Ovary (tissue), 9 donors: ENCODE measurements around the gene TMEM131. TPM values are rescaled to one million over a fixed set of nuclear protein-coding genes. Genes with fewer than 3 reads are reported as not detected.

Experiments
- DNase-seq, 5 donors: peaks; one replicate each; pipeline ENCODE4 v3.0.0-alpha.2; 2019 to 2020
- H3K27ac ChIP-seq, 2 donors: fragments of 200-600 bp; one replicate each; pipeline versions ENCODE4 v1.5.1 to v1.8.0; 2019 to 2022
- H3K27me3 ChIP-seq: fragments of 200-600 bp; one replicate; pipeline ENCODE4 v1.8.0; 2022
- H3K36me3 ChIP-seq: fragments of 200-600 bp; sonication (generic); one replicate; pipeline ENCODE4 v1.5.1; 2019
- H3K4me1 ChIP-seq: one replicate; pipeline ENCODE4 v1.8.1; 2013; ENCODE audit warnings: mild to moderate bottlenecking, moderate library complexity; ENCODE audit not compliant: insufficient read depth
- H3K4me3 ChIP-seq: fragments of 200-600 bp; sonication (generic); one replicate; pipeline ENCODE4 v1.5.1; 2017
- H3K9me3 ChIP-seq, 2 donors: fragments of 200-600 bp in 1 of 2; sonication (generic) in 1 of 2; one replicate each; pipeline versions ENCODE4 v1.5.1 to v1.8.1; 2013 to 2019; ENCODE audit warnings: mild to moderate bottlenecking in 1 of 2, moderate library complexity in 1 of 2
- EP300 ChIP-seq: sonication (generic); formaldehyde crosslinking; IDR thresholded peaks from one replicate; pipeline ENCODE4 v1.6.1; 2017; ENCODE audit warnings: antibody characterized with exemption
- POLR2A ChIP-seq: fragments of 450-650 bp; IDR thresholded peaks from one replicate; pipeline ENCODE4 v1.6.1; 2017; ENCODE audit warnings: antibody characterized with exemption, mild to moderate bottlenecking, moderate library complexity
- WGBS, 3 donors: extraction: QIAGEN DNeasy Blood & Tissue Kit in 1 of 3; methylation state at CpG; one replicate each; pipeline versions ENCODE4 v1.1.5 to v1.1.7; 2013 to 2017; 5-methylcytosine and 5-hydroxymethylcytosine counted together
- intact Hi-C, 4 donors: fragments of 100-400 bp; cut with DNase I; formaldehyde crosslinking; loops; one replicate each; pipeline versions ENCODE4 v1.11.0 to v1.15.1; 2022 to 2023
- polyA plus RNA-seq, 2 donors: library from polyadenylated mRNA; stranded (reverse); fragments of 200-250 nt in 1 of 2; fragments of 350-450 nt in 1 of 2; fragmentation: Illumina TruSeq in 1 of 2; extraction: RNeasy Lipid Tissue Mini Kit (QIAGEN cat#74804) in 1 of 2; gene quantifications; one replicate each; pipeline ENCODE4 v1.2.3, GENCODE V29; 2013 to 2014
- total RNA-seq, 7 donors: library from RNA; depleted of rRNA in 2 of 7; stranded (reverse); fragments of >200 nt in 2 of 7; fragmentation: NEBNext Ultra II Directional in 3 of 7; extraction: Animal tissue kit (Norgen Biotek cat#: 25700) in 3 of 7; gene quantifications; one replicate each; pipeline versions ENCODE4 v1.1.0 to v1.2.4, GENCODE V29; 2016 to 2023
- TF ChIP-seq, protein P1 (sequence below), 3 donors: fragments of 450-650 bp in 2 of 3; fragments of 200-600 bp in 1 of 3; IDR thresholded peaks; one replicate each; pipeline versions ENCODE4 v1.5.1 to v1.8.0; 2016 to 2022; ENCODE audit warnings: antibody characterized with exemption in 3 of 3, mild to moderate bottlenecking in 1 of 3
- donor health status: DM: no; HTN: no; CAD: no; lungs with moderate emphysema.
- donor health status: DM: no; HTN: no; CAD: no.
- donor health status: Bipolar disorder and iron deficiency.
- donor health status: DM: yes; HTN: yes; CAD: no.
- donor health status: DM: no; HTN: no; CAD: no.
- donor health status: DM: yes; HTN: yes; CAD: no.

The TMEM131 gene
- total and polyA plus RNA-seq, 9 donors, result 16.1 to 44.0 (median 38.4) TPM

DNA sequence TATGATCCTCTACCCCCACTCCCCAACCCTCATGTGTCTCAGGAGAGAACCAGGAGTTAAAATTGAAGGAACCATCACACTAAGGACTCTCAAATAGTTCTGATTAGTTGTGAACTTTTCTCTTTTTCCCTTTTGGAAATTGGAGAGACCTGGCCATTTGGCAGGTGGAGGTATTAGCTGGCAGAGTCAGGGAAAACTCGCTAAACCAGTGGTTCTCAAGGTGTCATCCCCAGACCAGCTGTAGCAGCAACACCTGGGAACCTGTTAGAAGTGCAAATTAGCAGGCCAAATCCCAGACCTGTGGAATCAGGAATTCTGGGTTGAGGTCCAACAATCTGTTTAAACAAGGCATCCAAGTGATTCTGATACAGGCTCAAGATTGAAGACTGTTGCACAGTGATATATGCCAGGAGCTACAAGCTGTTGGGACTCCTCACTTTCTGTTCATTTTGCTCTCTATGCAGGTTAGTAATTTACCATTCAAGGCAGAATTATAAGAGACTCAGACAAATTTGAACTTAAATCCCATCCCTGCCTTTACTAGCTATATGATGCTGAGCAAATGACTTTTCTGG is 2.8 kb upstream of the TMEM131 start:
- H3K9me3 ChIP-seq, result no peaks in the 10 kb centered on the region
- peaks cover 2% of the 10 kb centered on the region for H3K4me1 ChIP-seq
- H3K27me3 ChIP-seq, result no peaks in the 10 kb centered on the region
- H3K36me3 ChIP-seq, result no peaks in the 10 kb centered on the region
- DNase-seq, result no peak
- intact Hi-C loops, result loop anchor here in 1 of 4 donors (10.0 kb wide), 1 partner anchor 156 kb away; no protein-coding TSS in a partner anchor
- 70 to 80% (median 80%) methylated on average over 1 of the region's 1 CpG for WGBS, 3 donors
- TF ChIP-seq, protein P1, sequence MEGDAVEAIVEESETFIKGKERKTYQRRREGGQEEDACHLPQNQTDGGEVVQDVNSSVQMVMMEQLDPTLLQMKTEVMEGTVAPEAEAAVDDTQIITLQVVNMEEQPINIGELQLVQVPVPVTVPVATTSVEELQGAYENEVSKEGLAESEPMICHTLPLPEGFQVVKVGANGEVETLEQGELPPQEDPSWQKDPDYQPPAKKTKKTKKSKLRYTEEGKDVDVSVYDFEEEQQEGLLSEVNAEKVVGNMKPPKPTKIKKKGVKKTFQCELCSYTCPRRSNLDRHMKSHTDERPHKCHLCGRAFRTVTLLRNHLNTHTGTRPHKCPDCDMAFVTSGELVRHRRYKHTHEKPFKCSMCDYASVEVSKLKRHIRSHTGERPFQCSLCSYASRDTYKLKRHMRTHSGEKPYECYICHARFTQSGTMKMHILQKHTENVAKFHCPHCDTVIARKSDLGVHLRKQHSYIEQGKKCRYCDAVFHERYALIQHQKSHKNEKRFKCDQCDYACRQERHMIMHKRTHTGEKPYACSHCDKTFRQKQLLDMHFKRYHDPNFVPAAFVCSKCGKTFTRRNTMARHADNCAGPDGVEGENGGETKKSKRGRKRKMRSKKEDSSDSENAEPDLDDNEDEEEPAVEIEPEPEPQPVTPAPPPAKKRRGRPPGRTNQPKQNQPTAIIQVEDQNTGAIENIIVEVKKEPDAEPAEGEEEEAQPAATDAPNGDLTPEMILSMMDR (IDR thresholded peaks at IDR 0.05), result no peak
- TF ChIP-seq POLR2A (no peak), EP300 (no peak)
- no peak overlapping the region for H3K27ac ChIP-seq
- H3K4me3 ChIP-seq, result no peak overlapping the region

- Histone ChIP-seq H3K27me3 (no peaks in the 10 kb centered on the region), H3K4me3 (no peak overlapping the region), H3K27ac (no peak overlapping the region), H3K4me1 (peaks cover 4% of the 10 kb centered on the region), H3K36me3 (no peaks in the 10 kb centered on the region), H3K9me3 (no peaks in the 10 kb centered on the region)
- TF ChIP-seq EP300, result no peak
- TF ChIP-seq, protein P1 (IDR thresholded peaks at IDR 0.05), result no peak
- TF ChIP-seq POLR2A, result no peak
- WGBS, 3 donors, result 84 to 86% (median 85%) methylated on average over 8 of the region's 8 CpGs
- no peak for DNase-seq
- intact Hi-C loops, result loop anchor here in 1 of 4 donors (10.0 kb wide), 1 partner anchor 157 kb away; no protein-coding TSS in a partner anchor
Measured at GRCh38 chr2:97997784-97998392, 2.1 kb upstream of the TMEM131 start.

DNA sequence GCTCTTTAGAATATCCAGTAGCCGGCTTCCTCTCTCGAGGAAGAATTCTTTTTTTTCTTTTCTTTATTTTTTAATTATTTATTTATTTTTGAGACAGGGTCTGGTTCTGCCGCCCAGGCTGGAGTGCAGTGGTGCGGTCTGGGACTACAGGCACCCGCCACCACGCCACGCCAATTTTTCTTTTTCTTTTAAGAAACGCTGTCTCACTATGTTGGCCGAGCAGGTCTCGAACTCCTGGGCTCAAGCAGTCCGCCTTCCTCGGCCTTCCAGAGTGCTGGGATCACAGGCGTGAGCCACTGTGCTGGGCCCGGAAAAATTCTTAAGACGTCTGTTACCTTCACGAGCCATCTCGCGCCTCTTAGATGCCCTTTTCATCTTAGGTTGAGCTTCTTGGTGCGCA is 931 bp upstream of the TMEM131 start:
- H3K9me3 ChIP-seq, result no peaks in the 10 kb centered on the region
- intact Hi-C loops, result loop anchor here in 1 of 4 donors (10.0 kb wide), 1 partner anchor 158 kb away; no protein-coding TSS in a partner anchor
- peak overlapping the region in 1 of 2 donors; percentile 99 for H3K27ac ChIP-seq
- peak overlapping the region; percentile 75 for H3K4me3 ChIP-seq
- TF ChIP-seq, protein P1 (IDR thresholded peaks at IDR 0.05), result no peak
- TF ChIP-seq EP300, result no peak
- TF ChIP-seq POLR2A, result no peak
- peak in 4 of 5 donors; percentile 16 to 44 (median 38) for DNase-seq
- H3K27me3 ChIP-seq, result no peaks in the 10 kb centered on the region
- WGBS, 3 donors, result 88 to 91% (median 90%) methylated on average over 19 of the region's 19 CpGs
- no peaks in the 10 kb centered on the region for H3K36me3 ChIP-seq
- H3K4me1 ChIP-seq, result peaks cover 4% of the 10 kb centered on the region

DNA sequence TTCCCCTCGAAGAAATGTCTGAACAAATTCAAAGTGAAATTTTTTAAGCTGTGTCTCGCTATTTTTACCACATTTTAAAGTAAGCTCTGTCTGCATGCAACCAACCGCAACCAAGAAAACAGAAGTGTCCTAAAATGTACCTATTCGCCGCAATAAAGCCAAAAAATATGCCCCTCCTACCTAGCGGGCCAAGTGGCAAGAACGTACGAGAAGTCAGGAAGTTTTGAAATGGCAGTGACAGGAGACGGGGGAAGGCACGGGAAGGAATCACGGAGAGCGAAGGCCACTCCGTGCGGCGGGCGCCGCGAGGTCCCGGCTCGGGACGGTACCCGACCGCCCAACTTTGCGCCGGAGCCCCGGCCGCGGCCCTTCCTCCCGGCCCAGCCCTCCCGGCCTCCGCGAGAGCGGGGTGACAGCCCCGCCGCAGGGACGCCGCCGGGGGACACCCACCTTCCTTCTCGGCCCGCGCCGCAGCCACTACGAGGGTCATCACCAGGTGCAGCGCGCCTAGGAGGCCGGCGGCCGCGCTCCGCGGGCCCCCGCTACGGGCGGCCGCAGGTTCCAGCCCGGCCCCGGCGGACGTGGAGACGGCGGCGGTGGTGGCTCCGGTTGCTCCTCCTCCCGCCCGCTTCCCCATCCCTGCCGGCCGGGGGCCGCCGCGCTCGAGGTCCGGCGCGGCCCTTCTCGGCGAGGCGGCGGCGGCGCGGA is 568 bp downstream of the TMEM131 start:
- peak in 2 of 5 donors; percentile 26 to 45 for DNase-seq
- intact Hi-C loops, result loop anchor here in 1 of 4 donors (10.0 kb wide), 1 partner anchor 160 kb away; no protein-coding TSS in a partner anchor
- TF ChIP-seq EP300, result no peak
- TF ChIP-seq, protein P1 (IDR thresholded peaks at IDR 0.05), result no peak
- TF ChIP-seq POLR2A, result no peak
- no peaks in the 10 kb centered on the region for H3K36me3 ChIP-seq
- H3K4me3 ChIP-seq, result peak overlapping the region; percentile 75
- whole genome bisulfite sequencing, 3 donors, result 0 to 1% (median 0%) methylated on average over 77 to 81 of the region's 81 CpGs
- peak overlapping the region; percentile 95 to 99 for H3K27ac ChIP-seq
- no peaks in the 10 kb centered on the region for H3K9me3 ChIP-seq
- H3K4me1 ChIP-seq, result peaks cover 6% of the 10 kb centered on the region
- H3K27me3 ChIP-seq, result no peaks in the 10 kb centered on the region
